SK-N-SH (cell line): ENCODE measurements around the gene MRPS15. TPM values are rescaled to one million over a fixed set of nuclear protein-coding genes. Genes with fewer than 3 reads are reported as not detected.
"Not testable (repeated sequence)": the region's sequence is repeated elsewhere in the genome, so short reads cannot be mapped to it uniquely, and the experiment has no call there.

Experiments
- CTCF ChIA-PET: fragments of 300-600, 350-600 bp; formaldehyde crosslinking; extraction: SDS; loops from one replicate; lab custom pipeline; 2021; lab: Yijun Ruan, JAX
- POLR2A ChIA-PET: fragments of 350-600 bp; sonication (Branson Sonifier 250); formaldehyde crosslinking; extraction: SDS; loops from one replicate; lab custom pipeline; 2020; ENCODE audit warnings: antibody characterized with exemption, inconsistent platforms; lab: Yijun Ruan, JAX
- DNase-seq: peaks from one replicate; pipeline ENCODE4 v3.0.0; 2012
- H2AFZ ChIP-seq: fragments of 200-600 bp; sonication (generic); 2 replicates; pipeline ENCODE4 v1.8.1; 2016; ENCODE audit warnings: antibody characterized with exemption, mild to moderate bottlenecking, low read depth
- H3F3A ChIP-seq: fragments of 200-600 bp; sonication (generic); replicated peaks from 2 replicates; pipeline ENCODE3; 2016; ENCODE audit warnings: antibody characterized with exemption, mild to moderate bottlenecking; ENCODE audit not compliant: insufficient read depth
- H3K27ac ChIP-seq, 2 experiments: fragments of 200-500 bp in 1 of 2; fragments of 200-600 bp in 1 of 2; sonication (Bioruptor generic) in 1 of 2; sonication (generic), shearing (Covaris generic) in 1 of 2; 2 replicates each; pipeline versions ENCODE4 v1.5.1 to v1.6.1; 2014 to 2016; ENCODE audit warnings: low read depth in 2 of 2, inconsistent platforms in 1 of 2, low read length in 1 of 2, mild to moderate bottlenecking in 1 of 2, mixed read lengths in 1 of 2
- H3K27me3 ChIP-seq: fragments of 200-600 bp; sonication (generic), shearing (Covaris generic); 2 replicates; pipeline ENCODE4 v1.6.1; 2016; ENCODE audit warnings: mixed run types; ENCODE audit not compliant: insufficient read depth
- H3K36me3 ChIP-seq, 2 experiments: fragments of 200-500 bp in 1 of 2; fragments of 200-600 bp in 1 of 2; sonication (Bioruptor generic) in 1 of 2; sonication (generic) in 1 of 2; replicated peaks in 1 of 2; 2 replicates each; pipeline versions ENCODE3 to v1.5.1; 2014 to 2016; ENCODE audit warnings: low read length in 1 of 2, mild to moderate bottlenecking in 1 of 2; ENCODE audit not compliant: insufficient read depth in 2 of 2, control insufficient read depth in 1 of 2
- H3K4me1 ChIP-seq, 2 experiments: fragments of 200-500 bp in 1 of 2; fragments of 200-600 bp in 1 of 2; sonication (Bioruptor generic) in 1 of 2; sonication (generic), shearing (Covaris generic) in 1 of 2; 2 replicates each; pipeline versions ENCODE4 v1.5.1 to v1.6.1; 2014 to 2016; ENCODE audit warnings: low read depth in 1 of 2, low read length in 1 of 2, mixed run types in 1 of 2; ENCODE audit not compliant: insufficient read depth in 2 of 2, control insufficient read depth in 1 of 2
- H3K4me2 ChIP-seq: fragments of 200-600 bp; sonication (generic), shearing (Covaris generic); 2 replicates; pipeline ENCODE4 v1.6.1; 2017; ENCODE audit warnings: mixed run types
- H3K4me3 ChIP-seq, 2 experiments: fragments of 200-500 bp in 1 of 2; fragments of 200-600 bp in 1 of 2; sonication (Bioruptor generic) in 1 of 2; sonication (generic), shearing (Covaris generic) in 1 of 2; 2 replicates each; pipeline versions ENCODE4 v1.5.1 to v1.8.1; 2014 to 2016; ENCODE audit warnings: low read depth in 2 of 2, inconsistent platforms in 1 of 2, low read length in 1 of 2, mild to moderate bottlenecking in 1 of 2, mixed read lengths in 1 of 2, moderate library complexity in 1 of 2
- H3K79me2 ChIP-seq: fragments of 200-600 bp; sonication (generic); 2 replicates; pipeline ENCODE4 v1.8.1; 2017; ENCODE audit warnings: mild to moderate bottlenecking; ENCODE audit not compliant: insufficient read depth
- H3K9ac ChIP-seq: fragments of 200-600 bp; sonication (generic); 2 replicates; pipeline ENCODE4 v1.6.1; 2017; ENCODE audit warnings: mixed run types
- H3K9me2 ChIP-seq: fragments of 200-600 bp; sonication (generic); 2 replicates; pipeline ENCODE4 v1.6.1; 2017; ENCODE audit warnings: mixed run types
- H3K9me3 ChIP-seq: fragments of 200-600 bp; sonication (generic); 2 replicates; pipeline ENCODE4 v1.6.1; 2017; ENCODE audit warnings: mixed run types, mild to moderate bottlenecking, moderate library complexity
- H4K20me1 ChIP-seq: fragments of 200-600 bp; sonication (generic); 2 replicates; pipeline ENCODE4 v1.6.1; 2017; ENCODE audit warnings: mild to moderate bottlenecking, mixed run types; ENCODE audit not compliant: insufficient read depth
- CHD2 ChIP-seq: fragments of 150-350 bp; IDR thresholded peaks from 2 replicates; pipeline ENCODE4 v1.6.1; 2018; ENCODE audit warnings: low read length; ENCODE audit not compliant: partially characterized antibody
- CTCF ChIP-seq: fragments of 200-600 bp; sonication (generic); IDR thresholded peaks from 2 replicates; pipeline ENCODE4 v1.6.1; 2017; ENCODE audit warnings: antibody characterized with exemption, mild to moderate bottlenecking, moderate library complexity
- EP300 ChIP-seq, 2 experiments: IDR thresholded peaks; 2 replicates each; pipeline versions ENCODE4 v1.4.0 to v1.6.1; 2012; ENCODE audit warnings: borderline replicate concordance in 1 of 2, low read depth in 1 of 2, low read length in 1 of 2
- FOXJ3 ChIP-seq: sonication (generic); formaldehyde crosslinking; IDR thresholded peaks from 2 replicates; pipeline ENCODE4 v1.5.1; 2020; ENCODE audit warnings: mild to moderate bottlenecking, missing genetic modification reagents
- GABPA ChIP-seq: IDR thresholded peaks from 2 replicates; pipeline ENCODE4 v1.4.0; 2012; ENCODE audit warnings: low read depth, mild to moderate bottlenecking
- GATA2 ChIP-seq: sonication (generic); formaldehyde crosslinking; IDR thresholded peaks from 2 replicates; pipeline ENCODE4 v1.5.0; 2020; ENCODE audit warnings: mild to moderate bottlenecking, missing genetic modification reagents
- POLR2AphosphoS5 ChIP-seq: IDR thresholded peaks from 2 replicates; pipeline ENCODE4 v1.6.1; 2012; ENCODE audit warnings: low read depth, low read length
- RCOR1 ChIP-seq: fragments of 150-350 bp; IDR thresholded peaks from 2 replicates; pipeline ENCODE4 v1.6.1; 2017; ENCODE audit warnings: antibody characterized with exemption, low read length
- RFX5 ChIP-seq: IDR thresholded peaks from 2 replicates; pipeline ENCODE4 v1.6.1; 2012; ENCODE audit warnings: mild to moderate bottlenecking, improper control_type of control experiment, low read length
- TAF1 ChIP-seq: IDR thresholded peaks from 2 replicates; pipeline ENCODE4 v1.6.1; 2012; ENCODE audit warnings: low read depth, mild to moderate bottlenecking, low read length, moderate library complexity, borderline replicate concordance
- TEAD4 ChIP-seq: IDR thresholded peaks from 2 replicates; pipeline ENCODE4 v1.4.0; 2012; ENCODE audit warnings: mild to moderate bottlenecking, borderline replicate concordance; ENCODE audit not compliant: insufficient read depth
- USF1 ChIP-seq: IDR thresholded peaks from 2 replicates; pipeline ENCODE4 v1.4.0; 2012; ENCODE audit warnings: low read depth, borderline replicate concordance
- USF2 ChIP-seq: fragments of 150-350 bp; IDR thresholded peaks from 2 replicates; pipeline ENCODE4 v1.6.1; 2017; ENCODE audit warnings: antibody characterized with exemption, low read length, low read depth, borderline replicate concordance
- WGBS: methylation state at CpG from one replicate; pipeline ENCODE4 v1.1.6; 2017; ENCODE audit warnings: low lambda C conversion rate; 5-methylcytosine and 5-hydroxymethylcytosine counted together
- polyA plus RNA-seq, 3 experiments: library from polyadenylated mRNA; depleted of rRNA; stranded (reverse); fragments of >200 nt; gene quantifications; 2 replicates each; pipeline ENCODE4 v1.2.3, GENCODE V29; 2012

The MRPS15 gene
- polyA plus RNA-seq, 1 of the 3 experiments (the other 2 are of a cell fraction): 75.1 TPM

GRCh38 chr1:36492491-36492890 lies 28.3 kb upstream of the MRPS15 start:
- CTCF ChIA-PET: interaction anchor here (1.1 to 3.6 kb wide), 2 partner anchors 13 to 24 kb away, joined by 3 to 17 read pairs; no protein-coding TSS in a partner anchor

GRCh38 chr1:36489258-36490051 lies 25.3 kb upstream of the MRPS15 start:
- H3K9me3 ChIP-seq, H3K4me2 ChIP-seq, H3K79me2 ChIP-seq, H3K9ac ChIP-seq, H3K27ac ChIP-seq, H3K27me3 ChIP-seq, H3K4me3 ChIP-seq, DNase-seq, H2AFZ ChIP-seq, H3K9me2 ChIP-seq, POLR2A ChIA-PET, H4K20me1 ChIP-seq, H3K36me3 ChIP-seq, H3F3A ChIP-seq, H3K4me1 ChIP-seq: not testable (repeated sequence)
- 53% methylated on average over 10 of the region's 10 CpGs for WGBS
- CTCF ChIA-PET: interaction anchor here (3.6 kb wide), 1 partner anchor 27 kb away, joined by 17 read pairs; no protein-coding TSS in a partner anchor

More at GRCh38 chr1:36492491-36492890, 28.3 kb upstream of the MRPS15 start:
- Histone ChIP-seq H2AFZ (no peak overlapping the region), H3K9me3 (no peaks in the 10 kb centered on the region), H3K9ac (no peak overlapping the region), H3F3A (no peaks in the 10 kb centered on the region), H3K4me1 (no peaks in the 10 kb centered on the region; a peak in 1 of 4 replicates), H3K79me2 (no peaks in the 10 kb centered on the region), H3K36me3 (no peaks in the 10 kb centered on the region), H3K27ac (no peak overlapping the region), H4K20me1 (no peaks in the 10 kb centered on the region), H3K4me3 (no peak overlapping the region), H3K4me2 (no peak overlapping the region), H3K27me3 (no peaks in the 10 kb centered on the region; the same call in 1 of the 2 replicates), H3K9me2 (no peaks in the 10 kb centered on the region)
- POLR2A ChIA-PET: no interaction called here
- no peak for DNase-seq
- 28% methylated on average over 8 of the region's 9 CpGs for WGBS
- TF ChIP-seq RFX5 (no peak), CTCF (no peak), POLR2AphosphoS5 (no peak), TEAD4 (no peak), EP300 (IDR thresholded peaks at IDR 0.05; ENCODE audit: borderline replicate concordance in 1 of 2, low read depth in 1 of 2, low read length in 1 of 2) (no peak), GATA2 (no peak), RCOR1 (no peak), USF1 (no peak), GABPA (no peak), FOXJ3 (CRISPR knock-in tag) (no peak), CHD2 (no peak), USF2 (no peak), TAF1 (no peak)
